GM18858 (cell line): ENCODE measurements around the gene PPP2R2C.

Experiments
- ATAC-seq: cut with Tn5 transposase; IDR thresholded peaks from one replicate; pipeline ENCODE4 v1.9.1; 2021; ENCODE audit not compliant: unreplicated experiment

PPP2R2C gene

DNA sequence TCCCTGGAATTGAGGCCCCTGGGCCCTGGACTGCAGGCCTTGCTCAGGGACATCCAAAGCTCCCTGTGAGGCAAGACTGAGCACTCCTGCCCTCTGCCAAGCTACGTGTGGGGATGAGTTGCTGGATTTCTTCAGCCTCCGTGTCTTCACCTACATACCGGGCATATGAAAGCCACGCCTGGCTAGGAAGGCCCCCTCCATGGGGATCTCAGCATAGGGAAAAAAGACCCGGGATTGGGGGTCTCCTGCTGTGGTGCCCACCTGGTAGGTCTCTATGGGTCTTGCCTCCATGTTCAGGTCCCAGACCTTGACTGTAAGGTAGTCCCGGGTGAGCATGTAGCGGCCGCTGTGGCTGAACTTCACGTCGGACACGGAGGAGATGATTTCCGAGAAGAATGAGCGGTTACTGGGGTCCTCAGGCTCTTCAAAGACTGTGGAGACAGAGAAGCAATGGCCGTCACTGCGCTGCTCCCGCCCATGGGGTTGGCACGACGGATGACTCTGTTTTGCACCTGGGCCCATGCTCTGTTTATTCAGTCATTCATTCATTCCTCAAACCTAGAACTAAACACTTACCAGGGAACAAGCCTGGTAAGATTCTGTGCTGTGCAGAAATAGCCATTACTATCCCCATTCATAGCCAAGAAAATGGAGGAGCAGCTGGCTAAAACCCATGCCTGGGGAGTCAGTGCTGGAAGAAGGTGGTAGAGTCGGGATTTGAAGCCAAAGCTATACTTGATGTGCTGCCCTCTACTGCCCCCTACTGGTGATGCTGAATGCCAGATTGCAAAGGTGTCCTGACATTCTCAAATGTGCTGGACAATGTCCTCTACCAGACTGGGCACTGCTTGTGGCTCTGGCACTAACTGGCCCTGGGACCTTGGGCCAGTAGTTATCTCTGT, 138.9 kb downstream of the PPP2R2C start:
- no peak for ATAC-seq

DNA sequence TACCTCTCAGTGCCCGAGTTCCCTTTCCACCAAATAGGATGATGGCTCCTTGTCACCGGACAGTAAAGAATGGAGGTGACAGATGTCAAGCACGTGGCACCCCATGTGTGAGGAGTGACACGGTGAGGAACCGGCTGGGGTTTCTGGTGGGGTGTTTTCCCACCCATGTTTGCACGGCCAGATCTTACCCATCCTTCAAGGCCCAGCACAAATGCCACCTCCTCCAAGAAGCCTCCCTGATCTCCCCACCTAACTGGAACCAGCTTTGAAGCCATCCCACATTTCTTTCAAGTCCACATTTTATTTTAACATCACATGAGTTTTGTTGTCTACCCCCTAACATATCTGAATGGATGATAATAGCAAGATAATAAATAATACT, 139.8 kb downstream of the PPP2R2C start:
- ATAC-seq, result no peak

- no peak for ATAC-seq
These were observed 140.3 kb downstream of the PPP2R2C start for GRCh38 chr4:6332042-6332668.

DNA sequence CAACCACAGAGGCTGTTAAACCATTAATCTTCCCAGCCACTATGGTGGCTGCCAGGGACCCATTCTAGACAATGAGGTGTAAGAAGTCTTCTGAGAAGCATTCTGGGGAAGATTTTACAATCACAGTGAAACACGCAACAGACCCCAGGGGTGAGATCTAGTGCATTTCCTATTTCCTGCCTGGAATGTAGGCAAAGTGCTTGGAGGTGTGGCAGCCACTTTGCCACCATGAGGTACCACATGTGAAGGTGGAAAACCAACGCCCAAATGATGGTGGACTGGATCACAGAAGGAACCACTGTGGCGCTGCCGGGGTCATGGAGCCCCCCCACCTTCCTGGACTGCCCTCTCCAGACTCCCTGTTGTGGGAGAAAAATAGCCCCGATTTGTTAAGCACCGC, 140.9 kb downstream of the PPP2R2C start:
- no peak for ATAC-seq

- ATAC-seq, result no peak
These were observed 141.4 kb downstream of the PPP2R2C start for GRCh38 chr4:6331018-6331417.

GRCh38 chr4:6330384-6330767, 142.0 kb downstream of the PPP2R2C start:
- ATAC-seq, result no peak

DNA sequence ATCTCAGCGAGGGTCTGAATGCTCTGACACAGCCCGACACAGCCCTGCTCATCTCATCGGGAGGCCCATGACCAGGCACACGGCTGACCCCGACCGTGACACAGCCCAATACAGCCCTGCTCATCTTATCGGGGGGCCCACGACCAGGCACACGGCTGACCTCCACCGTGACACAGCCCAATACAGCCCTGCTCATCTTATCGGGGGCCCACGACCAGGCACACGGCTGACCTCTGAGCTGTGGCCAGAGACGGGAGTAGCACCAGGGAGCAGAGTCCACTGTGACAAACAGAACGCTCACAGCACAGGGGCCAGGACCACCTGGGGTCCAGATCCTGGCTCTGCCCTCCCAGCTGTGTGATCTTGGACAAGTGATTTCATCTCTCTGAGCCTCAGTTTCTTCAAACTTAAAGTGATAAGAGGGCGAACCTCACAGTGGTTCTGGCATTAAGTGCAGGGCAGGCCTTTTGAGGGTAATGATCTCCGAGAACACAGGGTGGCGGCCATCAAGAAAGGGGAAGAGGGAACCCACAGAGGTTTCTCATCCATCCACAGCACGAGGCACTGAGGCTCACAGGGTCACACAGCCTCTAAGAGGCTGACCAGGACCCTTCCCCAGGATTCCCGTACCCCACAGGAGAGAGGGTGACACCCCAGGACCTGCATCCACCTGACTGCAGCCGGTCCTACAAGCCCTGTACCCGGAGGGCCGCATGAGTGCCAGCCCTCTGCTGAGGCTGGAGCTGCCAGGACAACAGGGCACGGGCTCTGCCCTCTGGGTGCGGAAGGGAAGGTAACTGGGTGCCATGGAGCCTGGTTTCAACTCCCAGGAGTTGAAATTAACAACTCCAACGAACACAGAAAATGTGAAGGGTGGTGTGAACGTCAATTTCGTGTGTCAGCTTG, 142.7 kb downstream of the PPP2R2C start:
- no peak for ATAC-seq

GRCh38 chr4:6328526-6328925, 143.9 kb downstream of the PPP2R2C start:
- no peak for ATAC-seq

GRCh38 chr4:6327220-6327917, 145.0 kb downstream of the PPP2R2C start:
- no peak for ATAC-seq

GRCh38 chr4:6326312-6327060, 145.9 kb downstream of the PPP2R2C start:
- no peak for ATAC-seq

DNA sequence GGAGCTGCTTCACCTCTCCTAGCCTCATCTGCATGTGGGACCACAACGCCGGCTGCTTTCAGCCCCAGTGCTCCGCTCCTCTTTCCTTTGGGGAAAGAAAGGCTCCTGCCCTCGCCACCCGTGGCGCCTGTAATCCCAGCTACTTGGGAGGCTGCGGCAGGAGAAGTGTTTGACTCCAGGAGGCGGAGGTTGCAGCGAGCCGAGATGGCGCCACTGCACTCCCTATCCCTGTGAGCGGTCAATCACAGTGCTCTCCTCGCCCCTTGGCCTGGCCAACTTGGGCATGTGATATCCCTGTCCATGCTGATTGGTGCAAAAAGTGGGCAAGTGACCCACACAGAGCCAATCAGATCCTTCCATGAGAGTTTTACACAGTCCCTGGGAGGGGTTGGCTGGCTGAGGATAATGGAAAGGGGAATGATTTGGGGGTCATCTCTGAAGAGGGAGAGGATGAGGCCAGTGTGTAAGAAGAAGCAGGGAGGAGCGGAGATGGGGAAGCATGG, 146.6 kb downstream of the PPP2R2C start:
- ATAC-seq, result no peak

- ATAC-seq, result no peak
These were observed 147.2 kb downstream of the PPP2R2C start for GRCh38 chr4:6324999-6325787.

- ATAC-seq, result no peak
These were observed 147.9 kb downstream of the PPP2R2C start for GRCh38 chr4:6324461-6324998.

GRCh38 chr4:6322761-6323566, 149.4 kb downstream of the PPP2R2C start:
- no peak for ATAC-seq

- ATAC-seq, result no peak
These were observed 150.2 kb downstream of the PPP2R2C start for GRCh38 chr4:6322067-6322760.

- no peak for ATAC-seq
These were observed 151.1 kb downstream of the PPP2R2C start for GRCh38 chr4:6321361-6321760.

- no peak for ATAC-seq
These were observed 151.8 kb downstream of the PPP2R2C start for GRCh38 chr4:6320663-6321062.
